MM.1S (cell line): ENCODE measurements around the gene LRRK1.

Experiments
- CTCF ChIP-seq: fragments of 300-600 bp; sonication (generic); IDR thresholded peaks from 2 replicates; pipeline ENCODE4 v1.5.1; 2016; ENCODE audit warnings: antibody characterized with exemption, low read length, mixed read lengths
- EZH2 ChIP-seq: fragments of 300-600 bp; sonication (generic); optimal IDR thresholded peaks from 2 replicates; pipeline ENCODE3; 2017; ENCODE audit warnings: low read depth, mild to moderate bottlenecking, antibody characterized with exemption, low read length, mixed read lengths

GRCh38 chr15:101107625-101108460 is 188.7 kb downstream of the LRRK1 start:
- TF ChIP-seq CTCF (no peak), EZH2 (no peak)
